ENCODE data around the gene RHOXF1. TPM values are rescaled to one million over a fixed set of nuclear protein-coding genes. Genes with fewer than 3 reads are reported as not detected.

The RHOXF1 gene
- total and polyA plus RNA-seq, 2 of the 8 experiments (the other 6 are each of a cell fraction or from before 2014, with no cell fraction given) = not detected

DNA sequence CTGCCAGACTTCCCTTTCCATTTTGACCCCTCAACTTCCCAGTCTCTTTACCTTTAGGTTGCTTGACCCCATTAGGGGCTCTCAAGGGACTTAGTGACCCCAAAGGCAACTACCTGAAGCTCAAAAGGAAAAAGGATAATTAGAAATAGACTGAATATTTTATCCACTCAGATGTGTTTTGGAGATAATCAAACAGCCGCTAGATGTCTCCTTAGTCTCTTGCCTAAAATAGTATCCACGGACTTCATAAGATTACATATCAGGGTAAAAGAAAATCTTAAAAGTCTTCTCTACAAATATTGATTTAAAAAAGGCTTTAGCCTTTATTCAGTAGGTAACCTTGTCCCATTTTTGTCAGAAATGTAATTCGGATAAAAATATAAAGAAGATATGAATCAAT is 21.7 kb upstream of the RHOXF1 start:
- no peak overlapping the region for H2AFZ ChIP-seq (ENCODE audit: low read length)
- DNase-seq (ENCODE audit: low read depth in 1 of 2, low spot score in 2 of 2) = no peak
- no peaks in the 10 kb centered on the region for H3K23me2 ChIP-seq (ENCODE audit: low read depth, low read length)
- no peaks in the 10 kb centered on the region for H3K79me2 ChIP-seq (ENCODE audit: control insufficient read depth in 1 of 2, insufficient read depth in 2 of 2, low read length in 2 of 2)
- POLR2A ChIA-PET (ENCODE audit: partially characterized antibody) = no interaction called here
- H2BK120ac ChIP-seq (replicated peaks; ENCODE audit: low read depth, low read length) = no peak overlapping the region
- no peak overlapping the region for H2BK20ac ChIP-seq (ENCODE audit: low read length)
- H4K20me1 ChIP-seq (replicated peaks in 1 of 2; ENCODE audit: control insufficient read depth in 1 of 2, insufficient read depth in 2 of 2, low read length in 2 of 2) = no peaks in the 10 kb centered on the region
- no peak overlapping the region for H3K14ac ChIP-seq (ENCODE audit: insufficient read length)
- H3K4ac ChIP-seq (replicated peaks; ENCODE audit: insufficient read length, low read depth, low read length) = no peak overlapping the region
- no peak overlapping the region for H4K91ac ChIP-seq (replicated peaks; ENCODE audit: insufficient read length, low read length)
- no peaks in the 10 kb centered on the region for H3K9me3 ChIP-seq (ENCODE audit: insufficient read depth in 2 of 2, low read depth in 1 of 2, low read length in 1 of 2)
- CTCF ChIA-PET (ENCODE audit: partially characterized antibody) = no interaction called here
- H3K4me3 ChIP-seq (ENCODE audit: extremely low read depth in 1 of 4, insufficient read depth in 2 of 4, low read depth in 3 of 4, low read length in 4 of 4) = no peak overlapping the region
- no peak overlapping the region for H3K4me2 ChIP-seq (ENCODE audit: insufficient read depth in 1 of 2, low read depth in 2 of 2, low read length in 2 of 2)
- H3K36me3 ChIP-seq (ENCODE audit: control insufficient read depth in 2 of 4, insufficient read depth in 4 of 4, low read length in 3 of 4) = no peaks in the 10 kb centered on the region
- H3K79me1 ChIP-seq (ENCODE audit: low read depth, low read length) = no peaks in the 10 kb centered on the region
- no peaks in the 10 kb centered on the region for H3K27me3 ChIP-seq (replicated peaks in 1 of 4; ENCODE audit: control insufficient read depth in 3 of 4, extremely low read depth in 1 of 4, insufficient read depth in 3 of 4, low read length in 3 of 4)
- no peak overlapping the region for H4K5ac ChIP-seq (ENCODE audit: insufficient read length, low read depth, low read length)
- H2BK5ac ChIP-seq (ENCODE audit: low read depth, low read length) = no peak overlapping the region
- no peak overlapping the region for H4K8ac ChIP-seq (ENCODE audit: extremely low read depth, insufficient read depth, low read length)
- no peak overlapping the region; the same call in 1 of the 2 replicates for H3K18ac ChIP-seq (ENCODE audit: extremely low read depth, low read length)
- TF ChIP-seq SAP30 (IDR thresholded peaks at IDR 0.05; ENCODE audit: insufficient read depth, insufficient replicate concordance, low read length) (no peak), SP2 (IDR thresholded peaks at IDR 0.05; ENCODE audit: low read length) (no peak), POLR2A (IDR thresholded peaks at IDR 0.05; ENCODE audit: control extremely low read depth in 1 of 2, low read depth in 2 of 2, low read length in 2 of 2) (no peak), BACH1 (IDR thresholded peaks at IDR 0.05; ENCODE audit: low read length) (no peak), RXRA (IDR thresholded peaks at IDR 0.05; ENCODE audit: insufficient read depth, low read depth, low read length) (no peak), JUND (IDR thresholded peaks at IDR 0.05; ENCODE audit: low read length) (no peak), RFX5 (IDR thresholded peaks at IDR 0.05; ENCODE audit: borderline replicate concordance, low read depth, low read length) (no peak), MAFK (IDR thresholded peaks at IDR 0.05; ENCODE audit: low read depth, low read length) (no peak), GABPA (IDR thresholded peaks at IDR 0.05; ENCODE audit: borderline replicate concordance, insufficient read depth, low read length) (no peak), RAD21 (IDR thresholded peaks at IDR 0.05 in 1 of 2, conservative IDR thresholded peaks at IDR 0.05 in 1 of 2; ENCODE audit: low read depth in 2 of 2, low read length in 2 of 2) (no peak), SIX5 (IDR thresholded peaks at IDR 0.05; ENCODE audit: low read depth, low read length) (no peak), EZH2 (IDR thresholded peaks at IDR 0.05; ENCODE audit: low read depth, low read length, severe bottlenecking) (no peak), KDM4A (IDR thresholded peaks at IDR 0.05; ENCODE audit: low read depth, low read length, severe bottlenecking) (no peak), SP1 (IDR thresholded peaks at IDR 0.05; ENCODE audit: low read depth, low read length) (no peak)
- TF ChIP-seq, protein P1, sequence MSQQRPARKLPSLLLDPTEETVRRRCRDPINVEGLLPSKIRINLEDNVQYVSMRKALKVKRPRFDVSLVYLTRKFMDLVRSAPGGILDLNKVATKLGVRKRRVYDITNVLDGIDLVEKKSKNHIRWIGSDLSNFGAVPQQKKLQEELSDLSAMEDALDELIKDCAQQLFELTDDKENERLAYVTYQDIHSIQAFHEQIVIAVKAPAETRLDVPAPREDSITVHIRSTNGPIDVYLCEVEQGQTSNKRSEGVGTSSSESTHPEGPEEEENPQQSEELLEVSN (IDR thresholded peaks at IDR 0.05) = no peak
- H2BK15ac ChIP-seq (ENCODE audit: low read length) = no peak overlapping the region
- H3K4me1 ChIP-seq (replicated peaks in 1 of 4; ENCODE audit: control insufficient read depth in 3 of 4, insufficient read depth in 4 of 4, low read length in 3 of 4) = peaks cover 0 to 6% (median 3%) of the 10 kb centered on the region in 4 experiments; a peak in 3 of 7 replicates
- no peak overlapping the region for H3K9ac ChIP-seq (replicated peaks in 1 of 4; ENCODE audit: extremely low read depth in 1 of 4, low read depth in 3 of 4, low read length in 3 of 4)
- WGBS, 2 experiments (ENCODE audit: extremely low coverage in 1 of 2, insufficient coverage in 1 of 2, insufficient read length in 1 of 2, insufficient replicate concordance in 2 of 2, low coverage in 1 of 2, low lambda C conversion rate in 2 of 2, missing lambda C conversion rate in 1 of 2) = 76% methylated on average over 3 of the region's 3 CpGs; no CpG with 5 or more reads in 1 of the 2 experiments
- no peak overlapping the region for H3K23ac ChIP-seq (ENCODE audit: insufficient read length)
- no peak for FAIRE-seq
- H3K56ac ChIP-seq (replicated peaks; ENCODE audit: insufficient read length, low read depth, low read length) = no peak overlapping the region
- no peak overlapping the region for H2AK5ac ChIP-seq (ENCODE audit: low read depth, low read length)
- no peak overlapping the region for H3K27ac ChIP-seq (ENCODE audit: low read depth, low read length)
- H2BK12ac ChIP-seq (ENCODE audit: low read depth, low read length) = no peak overlapping the region
